Measurements from ENCODE around the gene ANO1.

Gene ANO1

GRCh38 chr11:70116386-70117065 lies 38.4 kb downstream of the ANO1 start:
- no peak for TF ChIP-seq CTCF (IDR thresholded peaks at IDR 0.05; ENCODE audit: low read depth, low read length)

DNA sequence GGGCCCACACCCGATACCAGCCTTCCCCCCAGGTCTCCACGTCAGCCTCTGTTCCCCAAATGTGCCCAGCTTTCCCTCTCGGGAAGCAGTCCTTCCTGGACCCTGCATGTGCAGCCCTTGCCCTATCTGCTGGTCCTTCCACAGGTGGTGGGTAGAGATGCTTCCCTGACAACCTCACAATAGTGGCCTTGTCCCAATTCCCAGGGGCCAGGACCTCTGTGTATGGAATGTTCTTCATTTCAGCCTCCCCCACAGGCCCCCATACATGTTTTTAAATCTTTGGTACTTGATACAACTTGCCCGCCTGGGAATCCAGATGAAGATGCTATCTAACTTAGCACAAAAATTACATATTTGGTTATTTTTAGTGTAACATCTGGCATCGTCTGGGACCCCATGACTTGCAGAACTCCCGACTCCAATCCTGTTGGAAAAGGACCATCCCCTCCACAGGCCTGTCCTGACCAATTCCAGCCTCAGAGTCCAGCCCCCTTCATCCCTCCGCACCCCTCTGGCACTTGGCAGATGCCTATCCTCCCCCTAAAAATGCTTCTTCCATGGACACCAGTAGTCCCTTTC lies 39.5 kb downstream of the ANO1 start:
- TF ChIP-seq CTCF (IDR thresholded peaks at IDR 0.05; ENCODE audit: low read depth, low read length), result no peak

More at GRCh38 chr11:70116386-70117065, 38.4 kb downstream of the ANO1 start:
- H3K4me3 ChIP-seq (ENCODE audit: low read depth, low read length), result no peak overlapping the region

DNA sequence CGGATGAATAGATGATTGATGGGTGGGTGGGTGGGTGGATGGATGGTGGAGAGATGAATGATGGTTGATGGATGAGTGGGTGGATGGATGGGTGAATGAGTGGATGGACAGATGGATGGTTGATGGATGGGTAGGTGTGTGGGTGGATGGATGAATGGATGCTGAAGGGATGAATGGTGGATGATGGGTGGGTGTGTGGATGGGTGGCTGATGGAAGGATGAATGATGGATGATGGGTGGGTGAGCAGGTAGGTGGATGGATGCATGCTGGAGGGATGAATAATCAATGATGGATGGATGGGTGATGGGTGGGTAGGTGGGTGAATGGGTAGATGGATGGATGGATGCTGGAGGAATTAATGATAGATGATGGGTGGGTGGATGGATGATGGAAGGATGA lies 40.5 kb downstream of the ANO1 start:
- H3K4me3 ChIP-seq (ENCODE audit: low read depth, low read length), result no peak overlapping the region
- TF ChIP-seq CTCF (IDR thresholded peaks at IDR 0.05; ENCODE audit: low read depth, low read length), result no peak

More for the DNA sequence above, 39.5 kb downstream of the ANO1 start:
- no peak overlapping the region for H3K4me3 ChIP-seq (ENCODE audit: low read depth, low read length)

DNA sequence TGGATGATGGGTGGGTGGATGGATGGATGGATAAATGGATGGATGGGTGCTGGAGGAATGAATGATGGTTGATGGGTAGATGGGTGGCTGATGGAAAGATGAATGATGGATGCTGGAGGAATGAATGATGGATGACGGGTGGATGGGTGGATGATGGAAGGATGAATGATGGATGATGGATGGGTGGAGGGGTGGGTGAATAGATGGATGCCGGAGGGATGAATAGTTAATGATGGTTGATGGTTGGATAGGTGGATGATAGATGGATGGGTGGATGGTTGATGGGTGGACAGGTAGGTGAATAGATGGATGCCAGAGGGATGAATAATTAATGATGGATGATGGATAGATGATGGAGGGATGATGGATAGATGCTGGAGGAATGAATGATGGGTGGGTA lies 41.4 kb downstream of the ANO1 start:
- TF ChIP-seq CTCF (IDR thresholded peaks at IDR 0.05; ENCODE audit: low read depth, low read length), result no peak
- no peak overlapping the region for H3K4me3 ChIP-seq (ENCODE audit: low read depth, low read length)

- H3K4me3 ChIP-seq (ENCODE audit: low read depth, low read length), result no peak overlapping the region
- TF ChIP-seq CTCF (IDR thresholded peaks at IDR 0.05; ENCODE audit: low read depth, low read length), result no peak
Measured at GRCh38 chr11:70120674-70121073, 42.6 kb downstream of the ANO1 start.

DNA sequence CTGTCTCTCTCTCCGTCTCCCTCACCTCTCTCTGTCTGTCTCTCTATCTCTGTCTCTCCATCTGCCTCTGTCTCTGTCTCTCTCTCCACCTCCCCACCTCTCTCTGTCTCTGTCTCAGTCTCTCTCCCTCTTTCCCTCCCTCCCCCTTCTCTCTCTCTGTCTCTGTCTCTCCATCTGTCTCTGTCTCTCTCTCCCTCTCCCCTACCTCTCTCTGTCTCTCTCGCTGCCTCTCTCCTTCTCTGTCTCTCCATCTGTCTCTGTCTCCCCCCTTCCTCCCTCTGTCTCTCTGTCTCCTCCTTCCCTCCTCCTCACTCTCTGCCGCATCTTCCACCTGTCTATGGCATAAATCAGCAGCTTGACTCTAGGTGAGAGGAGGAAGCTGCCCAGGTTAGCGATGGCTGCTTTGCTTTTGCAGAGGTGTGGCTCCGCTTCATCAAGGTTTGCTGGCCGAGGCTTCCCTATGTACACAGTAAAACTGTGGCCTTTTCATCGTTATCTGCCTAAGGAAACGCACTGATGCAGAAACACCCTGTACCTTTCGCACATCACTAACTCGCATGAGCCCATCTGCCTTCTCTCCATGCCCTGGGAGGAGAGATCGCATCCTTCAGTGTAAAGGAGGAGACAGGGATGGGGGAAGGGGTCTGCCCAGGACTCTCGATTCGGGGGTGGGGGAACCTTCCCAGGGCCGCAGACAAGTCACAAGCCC lies 44.5 kb downstream of the ANO1 start:
- TF ChIP-seq CTCF (IDR thresholded peaks at IDR 0.05; ENCODE audit: low read depth, low read length), result no peak
- no peak overlapping the region for H3K4me3 ChIP-seq (ENCODE audit: low read depth, low read length)

DNA sequence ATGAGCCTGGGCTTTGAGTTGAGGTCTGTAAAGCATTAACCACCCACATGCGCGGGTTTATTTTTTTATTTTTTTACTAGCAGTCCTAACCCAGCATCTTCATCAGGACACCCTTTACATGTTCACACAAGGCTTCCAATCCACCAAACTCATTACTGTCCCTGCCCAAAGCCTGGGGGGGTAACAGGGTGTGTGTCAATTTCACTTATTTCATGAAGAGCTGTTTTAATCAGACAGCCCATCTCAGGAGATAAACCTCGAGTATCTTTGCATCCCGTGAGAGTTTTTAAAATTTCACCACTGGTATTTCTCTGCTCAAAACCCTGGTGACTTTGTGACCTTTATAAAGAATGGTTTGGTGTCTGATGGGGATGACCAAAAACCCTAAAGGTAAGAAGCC lies 45.6 kb downstream of the ANO1 start:
- no peak for TF ChIP-seq CTCF (IDR thresholded peaks at IDR 0.05; ENCODE audit: low read depth, low read length)
- no peak overlapping the region for H3K4me3 ChIP-seq (ENCODE audit: low read depth, low read length)
